ENCODE data around the gene KIF1A. TPM values are rescaled to one million over a fixed set of nuclear protein-coding genes. Genes with fewer than 3 reads are reported as not detected.
"Not testable (repeated sequence)": the region's sequence is repeated elsewhere in the genome, so short reads cannot be mapped to it uniquely, and the experiment has no call there.

The KIF1A gene
- total RNA-seq, 1 donor from 2014 or later: 2.0 TPM

DNA sequence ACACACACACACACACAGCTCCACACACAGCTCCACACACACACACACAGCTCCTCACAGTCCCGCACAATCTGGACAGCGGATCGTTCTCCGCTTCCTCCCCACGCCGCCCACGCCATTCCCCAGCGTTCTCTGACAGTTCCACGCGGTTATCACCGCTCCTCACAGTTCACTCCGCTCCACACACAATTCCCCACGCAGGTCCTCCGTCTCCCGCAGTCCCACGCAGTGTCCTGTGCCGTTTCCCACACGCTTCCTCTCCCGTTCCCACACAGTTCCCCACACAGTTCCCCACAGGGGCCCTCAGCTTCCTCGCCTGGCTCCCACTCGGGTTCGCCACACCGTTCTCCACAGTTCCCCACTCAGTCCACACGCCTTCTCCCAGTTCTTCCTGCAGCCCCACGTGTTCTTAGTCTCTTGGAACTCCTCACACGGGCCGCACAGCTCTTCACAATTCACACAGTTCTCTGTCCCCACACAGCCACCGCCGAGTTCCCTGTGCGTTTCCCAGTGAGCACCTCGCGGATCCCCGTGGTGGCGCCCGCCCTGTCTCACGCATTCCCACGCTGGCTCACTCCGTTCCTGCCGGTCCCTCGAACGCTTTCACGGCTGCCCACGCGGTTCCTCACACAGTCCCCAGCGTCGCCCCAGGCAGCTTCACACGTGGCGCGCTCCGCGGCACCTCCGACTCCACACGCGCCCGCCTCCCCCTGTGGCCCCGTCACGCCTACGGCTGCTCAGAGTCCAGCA, 38.4 kb downstream of the KIF1A start:
- Histone ChIP-seq H3K4me3 (no peak overlapping the region), H3K27me3 (ENCODE audit: low read depth) (peaks cover 60% of the 10 kb centered on the region), H3K9me3 (replicated peaks) (no peaks in the 10 kb centered on the region), H3K36me3 (no peaks in the 10 kb centered on the region), H3K27ac (replicated peaks) (no peak overlapping the region), H3K4me1 (no peaks in the 10 kb centered on the region)
- TF ChIP-seq, protein P1, sequence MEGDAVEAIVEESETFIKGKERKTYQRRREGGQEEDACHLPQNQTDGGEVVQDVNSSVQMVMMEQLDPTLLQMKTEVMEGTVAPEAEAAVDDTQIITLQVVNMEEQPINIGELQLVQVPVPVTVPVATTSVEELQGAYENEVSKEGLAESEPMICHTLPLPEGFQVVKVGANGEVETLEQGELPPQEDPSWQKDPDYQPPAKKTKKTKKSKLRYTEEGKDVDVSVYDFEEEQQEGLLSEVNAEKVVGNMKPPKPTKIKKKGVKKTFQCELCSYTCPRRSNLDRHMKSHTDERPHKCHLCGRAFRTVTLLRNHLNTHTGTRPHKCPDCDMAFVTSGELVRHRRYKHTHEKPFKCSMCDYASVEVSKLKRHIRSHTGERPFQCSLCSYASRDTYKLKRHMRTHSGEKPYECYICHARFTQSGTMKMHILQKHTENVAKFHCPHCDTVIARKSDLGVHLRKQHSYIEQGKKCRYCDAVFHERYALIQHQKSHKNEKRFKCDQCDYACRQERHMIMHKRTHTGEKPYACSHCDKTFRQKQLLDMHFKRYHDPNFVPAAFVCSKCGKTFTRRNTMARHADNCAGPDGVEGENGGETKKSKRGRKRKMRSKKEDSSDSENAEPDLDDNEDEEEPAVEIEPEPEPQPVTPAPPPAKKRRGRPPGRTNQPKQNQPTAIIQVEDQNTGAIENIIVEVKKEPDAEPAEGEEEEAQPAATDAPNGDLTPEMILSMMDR (IDR thresholded peaks at IDR 0.05; ENCODE audit: borderline replicate concordance): no peak
- no peak for DNase-seq
- intact Hi-C loops (cut with micrococcal nuclease): no loop called here

DNA sequence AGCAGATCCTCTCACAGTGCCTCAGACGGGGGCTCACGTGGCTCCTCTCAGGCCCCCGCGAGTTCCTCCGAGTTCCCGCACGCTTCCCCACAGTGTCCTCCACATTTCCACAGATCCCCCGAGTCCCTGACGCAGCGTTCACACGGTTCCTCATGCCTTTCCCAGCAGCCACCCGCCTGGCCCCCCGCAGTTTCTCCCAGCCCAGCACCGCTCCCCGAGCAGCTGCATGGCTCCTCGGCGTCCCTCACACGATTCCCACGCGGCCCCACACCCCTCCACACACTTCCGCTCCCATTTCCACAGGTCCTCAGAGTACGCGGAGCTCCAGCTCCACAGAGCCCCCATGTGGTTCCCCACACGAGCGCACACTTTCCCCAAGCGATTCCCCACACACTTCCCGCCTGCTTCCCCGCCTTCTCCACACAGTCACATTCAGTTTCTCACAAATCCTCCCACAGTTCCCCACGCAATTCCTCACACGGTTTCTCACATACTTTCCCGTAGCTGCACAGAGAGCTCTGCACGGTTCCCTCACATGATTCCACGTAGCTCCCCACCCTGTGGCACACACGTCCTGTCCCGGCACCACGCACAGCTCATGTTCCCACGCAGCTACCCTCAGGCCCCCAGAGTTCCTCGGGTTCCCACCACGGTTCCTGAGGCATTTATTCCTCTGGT, 39.9 kb downstream of the KIF1A start:
- no peaks in the 10 kb centered on the region for H3K9me3 ChIP-seq (replicated peaks)
- no peaks in the 10 kb centered on the region for H3K4me1 ChIP-seq
- intact Hi-C loops (cut with micrococcal nuclease): no loop called here
- DNase-seq: no peak
- H3K4me3 ChIP-seq: no peak overlapping the region
- no peak overlapping the region for H3K27ac ChIP-seq (replicated peaks)
- no peaks in the 10 kb centered on the region for H3K36me3 ChIP-seq
- TF ChIP-seq, protein P1 (IDR thresholded peaks at IDR 0.05; ENCODE audit: borderline replicate concordance): no peak
- H3K27me3 ChIP-seq (ENCODE audit: low read depth): peaks cover 46% of the 10 kb centered on the region

DNA sequence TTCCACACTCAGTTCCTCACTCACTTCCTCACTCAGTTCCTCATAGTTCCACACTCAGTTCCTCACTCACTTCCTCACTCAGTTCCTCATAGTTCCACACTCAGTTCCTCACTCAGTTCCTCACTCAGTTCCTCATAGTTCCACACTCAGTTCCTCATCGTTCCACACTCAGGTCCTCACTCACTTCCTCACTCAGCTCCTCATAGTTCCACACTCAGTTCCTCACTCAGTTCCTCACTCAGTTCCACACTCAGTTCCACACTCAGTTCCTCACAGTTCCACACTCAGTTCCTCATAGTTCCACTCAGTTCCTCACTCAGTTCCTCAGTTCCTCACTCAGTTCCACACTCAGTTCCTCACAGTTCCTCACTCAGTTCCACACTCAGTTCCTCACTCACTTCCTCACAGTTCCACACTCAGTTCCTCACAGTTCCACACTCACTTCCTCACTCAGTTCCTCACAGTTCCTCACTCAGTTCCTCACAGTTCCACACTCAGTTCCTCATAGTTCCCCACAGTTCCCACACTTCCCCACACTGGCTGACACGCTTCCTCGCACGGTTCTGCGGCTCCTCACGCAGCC, 40.7 kb downstream of the KIF1A start:
- peaks cover 37% of the 10 kb centered on the region for H3K27me3 ChIP-seq (ENCODE audit: low read depth)
- H3K4me3 ChIP-seq; H3K36me3 ChIP-seq; DNase-seq; intact Hi-C loops (cut with micrococcal nuclease); H3K27ac ChIP-seq (replicated peaks); H3K9me3 ChIP-seq (replicated peaks); H3K4me1 ChIP-seq: not testable (repeated sequence)

DNA sequence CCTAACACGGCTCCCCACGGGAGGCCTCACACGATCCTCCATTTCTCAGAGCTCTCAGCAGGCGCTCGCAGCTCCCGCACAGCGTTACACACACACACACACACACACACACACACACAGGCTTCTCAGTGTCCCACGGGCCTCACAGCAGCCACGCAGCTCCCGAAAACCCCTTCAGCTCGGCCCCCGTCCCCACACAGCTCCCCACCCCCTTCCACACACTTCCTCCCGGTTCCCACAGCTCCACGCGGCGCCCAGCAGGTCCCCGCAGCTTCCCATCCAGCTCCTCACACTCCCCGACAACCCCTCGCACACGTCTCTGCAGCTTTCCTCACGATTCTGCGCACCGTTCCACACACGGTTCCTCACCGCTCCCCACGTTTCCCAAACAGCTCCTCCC, 41.6 kb downstream of the KIF1A start:
- Histone ChIP-seq H3K4me1 (no peaks in the 10 kb centered on the region), H3K4me3 (no peak overlapping the region), H3K36me3 (no peaks in the 10 kb centered on the region), H3K9me3 (replicated peaks) (no peaks in the 10 kb centered on the region), H3K27ac (replicated peaks) (no peak overlapping the region), H3K27me3 (ENCODE audit: low read depth) (peaks cover 28% of the 10 kb centered on the region)
- no peak for DNase-seq
- TF ChIP-seq, protein P1 (IDR thresholded peaks at IDR 0.05; ENCODE audit: borderline replicate concordance): no peak
- intact Hi-C loops (cut with micrococcal nuclease): no loop called here

DNA sequence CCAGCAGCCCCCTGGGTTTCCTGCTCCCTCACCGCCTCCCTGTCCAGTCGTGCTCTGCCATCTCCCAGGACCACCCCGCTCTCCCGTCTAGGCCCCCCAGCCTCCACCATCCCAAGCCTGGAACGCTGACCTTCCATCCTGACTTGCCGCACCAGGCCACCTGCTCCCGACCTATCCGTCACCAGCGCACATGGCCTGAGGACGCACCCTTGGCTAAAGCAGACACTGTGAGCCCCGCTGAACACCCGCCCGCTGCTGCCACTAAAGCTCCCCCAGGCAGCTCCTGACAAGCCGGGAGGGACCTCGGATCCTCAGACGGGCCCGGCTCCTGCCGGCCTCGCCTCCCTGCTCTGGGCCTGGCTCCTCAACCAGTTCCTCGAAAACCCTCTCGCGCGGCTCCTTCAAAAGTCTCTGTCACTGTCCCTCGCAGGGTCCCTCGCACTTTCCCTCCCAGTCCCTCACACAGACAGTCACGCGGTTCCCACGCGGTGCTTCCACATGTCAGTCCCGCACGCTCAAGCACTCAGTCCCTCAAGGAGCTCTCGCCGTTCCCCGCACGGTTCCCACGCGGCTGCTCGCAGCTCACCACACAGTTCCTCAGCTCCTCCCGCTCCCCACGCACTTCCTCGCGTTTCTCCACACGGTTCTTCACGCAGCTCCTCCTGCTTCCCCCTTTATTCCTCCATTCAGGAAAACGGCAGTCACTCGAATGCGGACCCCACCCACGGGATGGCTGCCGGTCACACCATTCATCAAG, 42.4 kb downstream of the KIF1A start:
- no peak for DNase-seq
- Histone ChIP-seq H3K36me3 (no peaks in the 10 kb centered on the region), H3K27ac (replicated peaks) (no peak overlapping the region), H3K4me1 (no peaks in the 10 kb centered on the region), H3K4me3 (no peak overlapping the region), H3K27me3 (ENCODE audit: low read depth) (peaks cover 21% of the 10 kb centered on the region), H3K9me3 (replicated peaks) (no peaks in the 10 kb centered on the region)
- TF ChIP-seq, protein P1 (IDR thresholded peaks at IDR 0.05; ENCODE audit: borderline replicate concordance): no peak
- intact Hi-C loops (cut with micrococcal nuclease): no loop called here

All from left ventricle myocardium inferior (tissue), 1 donor.